ENCODE results near the gene NCOA1.

DNA sequence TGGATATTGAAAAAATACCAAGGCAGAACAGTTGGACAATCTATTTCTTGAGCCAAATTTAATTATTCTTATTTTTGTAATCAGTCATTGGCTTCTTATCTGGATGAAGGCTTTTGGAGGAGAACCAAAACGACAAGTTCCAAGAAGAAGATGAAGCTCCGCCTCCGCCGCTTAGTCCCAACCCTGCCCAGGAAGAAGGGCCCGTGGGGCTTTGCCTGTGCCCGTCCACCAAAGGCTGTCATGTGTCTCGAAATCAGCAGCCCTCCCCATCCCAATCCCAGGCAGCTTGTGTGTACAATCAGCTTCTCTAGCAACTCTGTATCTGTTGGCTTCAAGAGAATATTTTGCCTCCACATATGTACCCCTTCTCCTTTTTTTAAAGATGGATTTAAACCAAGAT, 277.5 kb downstream of the NCOA1 start:
- TF ChIP-seq, protein P1, sequence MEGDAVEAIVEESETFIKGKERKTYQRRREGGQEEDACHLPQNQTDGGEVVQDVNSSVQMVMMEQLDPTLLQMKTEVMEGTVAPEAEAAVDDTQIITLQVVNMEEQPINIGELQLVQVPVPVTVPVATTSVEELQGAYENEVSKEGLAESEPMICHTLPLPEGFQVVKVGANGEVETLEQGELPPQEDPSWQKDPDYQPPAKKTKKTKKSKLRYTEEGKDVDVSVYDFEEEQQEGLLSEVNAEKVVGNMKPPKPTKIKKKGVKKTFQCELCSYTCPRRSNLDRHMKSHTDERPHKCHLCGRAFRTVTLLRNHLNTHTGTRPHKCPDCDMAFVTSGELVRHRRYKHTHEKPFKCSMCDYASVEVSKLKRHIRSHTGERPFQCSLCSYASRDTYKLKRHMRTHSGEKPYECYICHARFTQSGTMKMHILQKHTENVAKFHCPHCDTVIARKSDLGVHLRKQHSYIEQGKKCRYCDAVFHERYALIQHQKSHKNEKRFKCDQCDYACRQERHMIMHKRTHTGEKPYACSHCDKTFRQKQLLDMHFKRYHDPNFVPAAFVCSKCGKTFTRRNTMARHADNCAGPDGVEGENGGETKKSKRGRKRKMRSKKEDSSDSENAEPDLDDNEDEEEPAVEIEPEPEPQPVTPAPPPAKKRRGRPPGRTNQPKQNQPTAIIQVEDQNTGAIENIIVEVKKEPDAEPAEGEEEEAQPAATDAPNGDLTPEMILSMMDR (conservative IDR thresholded peaks at IDR 0.05; ENCODE audit: low read depth, low read length), result no peak
- no peak for TF ChIP-seq EZH2 (IDR thresholded peaks at IDR 0.05; ENCODE audit: borderline replicate concordance, low read depth, low read length, poor library complexity, severe bottlenecking)

All from A673 (cell line).